DOHH2 (cell line): ENCODE measurements around the gene ARPC1B.
"Not testable (repeated sequence)": the region's sequence is repeated elsewhere in the genome, so short reads cannot be mapped to it uniquely, and the experiment has no call there.

Source experiments
- H3F3A ChIP-seq: fragments of 200-600 bp; sonication (generic), shearing (Covaris generic); 2 replicates; pipeline ENCODE4 v1.6.0; 2016; ENCODE audit warnings: antibody characterized with exemption, mild to moderate bottlenecking; ENCODE audit not compliant: control insufficient read depth, insufficient read depth
- H3K27ac ChIP-seq: fragments of 200-600 bp; sonication (generic); 2 replicates; pipeline ENCODE4 v1.5.1; 2014; ENCODE audit warnings: low read depth, mild to moderate bottlenecking, low read length, moderate library complexity
- H3K27me3 ChIP-seq: fragments of 200-600 bp; sonication (generic); 2 replicates; pipeline ENCODE4 v1.6.1; 2014; ENCODE audit warnings: mild to moderate bottlenecking, low read length, mixed read lengths; ENCODE audit not compliant: control insufficient read depth
- H3K36me3 ChIP-seq: fragments of 200-600 bp; sonication (generic); 2 replicates; pipeline ENCODE4 v1.6.1; 2014; ENCODE audit warnings: mild to moderate bottlenecking, low read length, moderate library complexity, mixed read lengths; ENCODE audit not compliant: control insufficient read depth
- H3K4me1 ChIP-seq: fragments of 200-600 bp; sonication (generic); 2 replicates; pipeline ENCODE4 v1.6.1; 2014; ENCODE audit warnings: mild to moderate bottlenecking, low read length, mixed read lengths; ENCODE audit not compliant: control insufficient read depth
- H3K4me2 ChIP-seq: fragments of 200-600 bp; sonication (generic); 2 replicates; pipeline ENCODE4 v1.6.0; 2014; ENCODE audit warnings: mild to moderate bottlenecking, low read length, moderate library complexity
- H3K4me3 ChIP-seq: fragments of 200-600 bp; sonication (generic); 2 replicates; pipeline ENCODE4 v1.5.1; 2014; ENCODE audit warnings: mild to moderate bottlenecking, low read length, mixed read lengths
- H3K79me2 ChIP-seq: fragments of 200-600 bp; sonication (generic); 2 replicates; pipeline ENCODE4 v1.6.1; 2014; ENCODE audit warnings: mild to moderate bottlenecking, low read length, mixed read lengths; ENCODE audit not compliant: control insufficient read depth
- H3K9me2 ChIP-seq: fragments of 200-600 bp; sonication (generic); replicated peaks from 2 replicates; pipeline ENCODE4 v1.6.1; 2014; ENCODE audit warnings: mild to moderate bottlenecking, low read length, mixed read lengths; ENCODE audit not compliant: control insufficient read depth
- H3K9me3 ChIP-seq: fragments of 200-600 bp; sonication (generic); 2 replicates; pipeline ENCODE4 v1.6.1; 2014; ENCODE audit warnings: antibody characterized with exemption, low read length, mixed read lengths; ENCODE audit not compliant: control insufficient read depth, insufficient read depth
- H4K20me1 ChIP-seq: fragments of 200-600 bp; sonication (generic); 2 replicates; pipeline ENCODE4 v1.6.0; 2014; ENCODE audit warnings: low read depth, mild to moderate bottlenecking, antibody characterized with exemption, low read length, moderate library complexity; ENCODE audit not compliant: control insufficient read depth, insufficient read depth
- EZH2phosphoT487 ChIP-seq: fragments of 200-600 bp; sonication (generic); IDR thresholded peaks from 2 replicates; pipeline ENCODE4 v1.6.1; 2017; ENCODE audit warnings: borderline replicate concordance, mild to moderate bottlenecking, antibody characterized with exemption, low read length, moderate library complexity, mixed read lengths
- TF ChIP-seq, protein P1 (sequence below): fragments of 200-600 bp; sonication (generic); IDR thresholded peaks from one replicate; pipeline ENCODE4 v1.5.1; 2014; ENCODE audit warnings: antibody characterized with exemption, mild to moderate bottlenecking, low read depth, low read length; ENCODE audit not compliant: poor library complexity, severe bottlenecking

The ARPC1B gene

DNA sequence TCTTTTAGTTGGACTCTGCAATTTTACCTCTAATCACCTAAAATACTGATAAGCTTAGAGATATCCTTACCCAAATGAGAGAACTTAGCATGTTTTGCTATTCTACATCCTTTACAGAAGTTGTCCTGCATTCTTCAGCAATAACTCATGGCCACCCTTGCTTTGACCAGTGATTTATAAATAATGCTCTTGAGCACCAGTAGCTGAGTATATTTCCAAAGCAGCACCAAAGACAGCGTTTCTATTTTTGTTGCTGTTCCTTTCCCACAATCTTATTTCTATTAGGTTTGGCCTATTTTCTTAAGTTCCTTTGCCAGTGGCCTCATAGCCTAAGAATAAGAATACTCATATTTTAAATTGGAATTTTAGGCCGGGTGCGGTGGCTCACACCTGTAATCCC, 33.9 kb upstream of the ARPC1B start:
- no peak overlapping the region for H3K4me2 ChIP-seq
- no peaks in the 10 kb centered on the region for H3K27me3 ChIP-seq
- H4K20me1 ChIP-seq = no peaks in the 10 kb centered on the region
- peaks cover 8% of the 10 kb centered on the region; the same call in 1 of the 2 replicates for H3F3A ChIP-seq
- H3K4me3 ChIP-seq = no peak overlapping the region
- H3K4me1 ChIP-seq = no peaks in the 10 kb centered on the region
- no peak overlapping the region for H3K27ac ChIP-seq
- 0 out of 2 replicates have a peak, but pooled peaks cover 2% of the 10 kb centered on the region for H3K79me2 ChIP-seq
- peaks cover 79% of the 10 kb centered on the region for H3K36me3 ChIP-seq
- TF ChIP-seq EZH2phosphoT487 = no peak
- TF ChIP-seq, protein P1, sequence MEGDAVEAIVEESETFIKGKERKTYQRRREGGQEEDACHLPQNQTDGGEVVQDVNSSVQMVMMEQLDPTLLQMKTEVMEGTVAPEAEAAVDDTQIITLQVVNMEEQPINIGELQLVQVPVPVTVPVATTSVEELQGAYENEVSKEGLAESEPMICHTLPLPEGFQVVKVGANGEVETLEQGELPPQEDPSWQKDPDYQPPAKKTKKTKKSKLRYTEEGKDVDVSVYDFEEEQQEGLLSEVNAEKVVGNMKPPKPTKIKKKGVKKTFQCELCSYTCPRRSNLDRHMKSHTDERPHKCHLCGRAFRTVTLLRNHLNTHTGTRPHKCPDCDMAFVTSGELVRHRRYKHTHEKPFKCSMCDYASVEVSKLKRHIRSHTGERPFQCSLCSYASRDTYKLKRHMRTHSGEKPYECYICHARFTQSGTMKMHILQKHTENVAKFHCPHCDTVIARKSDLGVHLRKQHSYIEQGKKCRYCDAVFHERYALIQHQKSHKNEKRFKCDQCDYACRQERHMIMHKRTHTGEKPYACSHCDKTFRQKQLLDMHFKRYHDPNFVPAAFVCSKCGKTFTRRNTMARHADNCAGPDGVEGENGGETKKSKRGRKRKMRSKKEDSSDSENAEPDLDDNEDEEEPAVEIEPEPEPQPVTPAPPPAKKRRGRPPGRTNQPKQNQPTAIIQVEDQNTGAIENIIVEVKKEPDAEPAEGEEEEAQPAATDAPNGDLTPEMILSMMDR = no peak
- H3K9me2 ChIP-seq = no peaks in the 10 kb centered on the region
- no peaks in the 10 kb centered on the region for H3K9me3 ChIP-seq

DNA sequence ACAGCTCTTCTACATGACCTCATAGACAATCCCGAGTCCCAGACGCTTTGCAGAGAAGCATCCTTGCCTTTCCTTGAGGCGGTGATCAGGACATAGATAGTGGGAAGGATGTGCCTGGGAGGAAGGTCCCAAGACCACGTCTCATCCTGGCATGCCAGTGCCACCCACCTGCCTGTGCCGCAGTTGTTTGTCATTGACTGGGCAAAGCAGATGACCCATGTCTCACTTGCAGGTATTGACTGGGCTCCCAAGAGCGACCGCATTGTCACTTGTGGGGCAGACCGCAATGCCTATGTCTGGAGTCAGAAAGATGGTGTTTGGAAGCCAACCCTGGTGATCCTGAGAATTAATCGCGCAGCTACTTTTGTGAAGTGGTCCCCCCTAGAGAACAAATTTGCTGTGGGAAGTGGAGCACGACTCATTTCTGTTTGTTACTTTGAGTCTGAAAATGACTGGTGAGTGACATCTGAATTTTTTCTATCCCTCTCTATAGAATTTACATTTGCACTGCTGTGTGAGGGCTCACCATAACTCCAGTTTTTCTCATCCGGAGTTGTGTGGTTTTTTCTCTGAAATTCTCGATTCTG, 30.4 kb upstream of the ARPC1B start:
- Histone ChIP-seq H4K20me1 (no peaks in the 10 kb centered on the region), H3K4me1 (no peaks in the 10 kb centered on the region), H3K9me2 (no peaks in the 10 kb centered on the region), H3K4me2 (no peak overlapping the region), H3K27ac (no peak overlapping the region), H3K4me3 (no peak overlapping the region), H3K9me3 (no peaks in the 10 kb centered on the region), H3K36me3 (peaks cover 77% of the 10 kb centered on the region), H3K79me2 (0 out of 2 replicates have a peak, but pooled peaks cover 4% of the 10 kb centered on the region), H3K27me3 (no peaks in the 10 kb centered on the region), H3F3A (peaks cover 8% of the 10 kb centered on the region; the same call in 1 of the 2 replicates)
- no peak for TF ChIP-seq EZH2phosphoT487
- TF ChIP-seq, protein P1 = no peak

DNA sequence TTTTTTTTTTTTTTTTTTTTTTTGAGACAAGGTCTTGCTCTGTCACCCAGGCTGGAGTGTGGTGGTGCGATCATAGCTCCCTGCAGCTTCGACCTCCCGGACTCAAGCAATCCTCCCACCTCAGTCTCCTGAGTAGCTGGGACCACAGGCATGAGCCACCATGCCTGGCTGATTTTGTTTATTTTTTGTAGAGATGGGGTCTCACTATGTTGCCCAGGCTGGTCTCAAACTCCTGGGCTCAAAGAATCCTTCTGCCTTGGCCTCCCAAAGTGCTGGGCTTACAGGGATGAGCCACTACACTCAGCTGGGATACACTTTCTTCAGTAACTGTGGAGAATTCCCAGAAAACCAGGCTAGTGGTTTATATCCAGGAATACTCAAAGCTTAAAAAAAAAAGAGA, 23.9 kb upstream of the ARPC1B start:
- not testable (repeated sequence) for H4K20me1 ChIP-seq, H3K4me2 ChIP-seq, H3K9me3 ChIP-seq, H3F3A ChIP-seq, H3K79me2 ChIP-seq, H3K27ac ChIP-seq, H3K4me1 ChIP-seq, H3K9me2 ChIP-seq, H3K4me3 ChIP-seq, H3K27me3 ChIP-seq
- peaks cover 71% of the 10 kb centered on the region for H3K36me3 ChIP-seq

DNA sequence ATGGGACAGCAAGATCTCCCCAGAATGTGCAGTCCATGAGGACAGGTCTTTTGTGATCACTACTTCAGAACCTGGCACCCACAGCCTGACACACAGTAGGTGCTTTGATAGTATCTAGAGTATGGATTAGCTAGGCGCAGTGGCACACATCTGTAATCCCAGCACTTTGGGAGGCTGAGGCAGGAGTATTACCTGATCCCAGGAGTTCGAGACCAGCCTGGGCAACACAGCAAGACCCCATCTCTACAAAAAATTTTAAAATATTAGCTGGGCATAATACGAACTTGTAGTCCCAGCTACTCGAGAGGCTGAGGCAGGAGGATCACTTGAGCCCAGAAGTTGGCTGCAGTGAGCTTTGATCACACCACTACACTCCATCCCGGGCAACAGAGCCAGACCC, 22.3 kb upstream of the ARPC1B start:
- peaks cover 6% of the 10 kb centered on the region; the same call in 1 of the 2 replicates for H3F3A ChIP-seq
- peaks cover 66% of the 10 kb centered on the region for H3K36me3 ChIP-seq
- H3K27me3 ChIP-seq = no peaks in the 10 kb centered on the region
- H4K20me1 ChIP-seq = no peaks in the 10 kb centered on the region
- no peak overlapping the region for H3K4me3 ChIP-seq
- no peaks in the 10 kb centered on the region for H3K9me3 ChIP-seq
- no peaks in the 10 kb centered on the region for H3K79me2 ChIP-seq
- no peak overlapping the region for H3K4me2 ChIP-seq
- no peaks in the 10 kb centered on the region for H3K4me1 ChIP-seq
- no peak overlapping the region for H3K27ac ChIP-seq
- H3K9me2 ChIP-seq = no peaks in the 10 kb centered on the region
- TF ChIP-seq EZH2phosphoT487 = no peak
